Testis (tissue), 2 donors: ENCODE measurements around the gene TRMT5.

ENCODE experiments used
- POLR2A ChIP-seq: fragments of 450-650 bp; IDR thresholded peaks from one replicate; pipeline ENCODE4 v1.6.1; 2017; ENCODE audit warnings: antibody characterized with exemption, mild to moderate bottlenecking, moderate library complexity
- TF ChIP-seq, protein P1 (sequence below), 3 experiments: fragments of 450-650 bp in 2 of 3; fragments of 200-600 bp in 1 of 3; sonication (generic) in 1 of 3; IDR thresholded peaks; one replicate each; pipeline ENCODE4 v1.5.1; 2016 to 2019; ENCODE audit warnings: antibody characterized with exemption in 3 of 3, mild to moderate bottlenecking in 2 of 3, moderate library complexity in 1 of 3

- TF ChIP-seq, protein P1, sequence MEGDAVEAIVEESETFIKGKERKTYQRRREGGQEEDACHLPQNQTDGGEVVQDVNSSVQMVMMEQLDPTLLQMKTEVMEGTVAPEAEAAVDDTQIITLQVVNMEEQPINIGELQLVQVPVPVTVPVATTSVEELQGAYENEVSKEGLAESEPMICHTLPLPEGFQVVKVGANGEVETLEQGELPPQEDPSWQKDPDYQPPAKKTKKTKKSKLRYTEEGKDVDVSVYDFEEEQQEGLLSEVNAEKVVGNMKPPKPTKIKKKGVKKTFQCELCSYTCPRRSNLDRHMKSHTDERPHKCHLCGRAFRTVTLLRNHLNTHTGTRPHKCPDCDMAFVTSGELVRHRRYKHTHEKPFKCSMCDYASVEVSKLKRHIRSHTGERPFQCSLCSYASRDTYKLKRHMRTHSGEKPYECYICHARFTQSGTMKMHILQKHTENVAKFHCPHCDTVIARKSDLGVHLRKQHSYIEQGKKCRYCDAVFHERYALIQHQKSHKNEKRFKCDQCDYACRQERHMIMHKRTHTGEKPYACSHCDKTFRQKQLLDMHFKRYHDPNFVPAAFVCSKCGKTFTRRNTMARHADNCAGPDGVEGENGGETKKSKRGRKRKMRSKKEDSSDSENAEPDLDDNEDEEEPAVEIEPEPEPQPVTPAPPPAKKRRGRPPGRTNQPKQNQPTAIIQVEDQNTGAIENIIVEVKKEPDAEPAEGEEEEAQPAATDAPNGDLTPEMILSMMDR (IDR thresholded peaks at IDR 0.05): no peak
- TF ChIP-seq POLR2A: no peak
Observed at GRCh38 chr14:60956202-60956601, 24.7 kb downstream of the TRMT5 start.
